Spinal cord (tissue), 10 donors: ENCODE data around the gene NPM3. TPM values are rescaled to one million over a fixed set of nuclear protein-coding genes. Genes with fewer than 3 reads are reported as not detected.

Source experiments
- DNase-seq, 6 donors: peaks; one replicate each; pipeline versions ENCODE4 v3.0.0 to v3.0.0-alpha.2; 2013 to 2015; ENCODE audit warnings: low spot score in 6 of 6, low read depth in 4 of 6
- H3K27ac ChIP-seq: one replicate; pipeline ENCODE4 v1.5.1; 2013; ENCODE audit warnings: low read depth, low read length, control low read depth
- H3K27me3 ChIP-seq: one replicate; pipeline ENCODE4 v1.6.1; 2013; ENCODE audit warnings: low read length; ENCODE audit not compliant: control insufficient read depth, insufficient read depth
- H3K36me3 ChIP-seq: one replicate; pipeline ENCODE4 v1.6.1; 2013; ENCODE audit warnings: low read length; ENCODE audit not compliant: control insufficient read depth, insufficient read depth
- H3K4me1 ChIP-seq: one replicate; pipeline ENCODE4 v1.6.1; 2013; ENCODE audit warnings: low read length; ENCODE audit not compliant: control insufficient read depth, insufficient read depth
- H3K4me3 ChIP-seq: one replicate; pipeline ENCODE4 v1.5.1; 2013; ENCODE audit warnings: low read depth, low read length, control low read depth
- H3K9me3 ChIP-seq: one replicate; pipeline ENCODE4 v1.6.1; 2013; ENCODE audit warnings: low read length; ENCODE audit not compliant: control insufficient read depth, insufficient read depth
- WGBS: methylation state at CpG from one replicate; pipeline ENCODE4 v1.1.5; 2013; ENCODE audit warnings: missing lambda C conversion rate; ENCODE audit not compliant: insufficient coverage; 5-methylcytosine and 5-hydroxymethylcytosine counted together
- long read RNA-seq, 4 donors: transcript quantifications; one replicate each; lab custom pipeline, GENCODE V29; 2026
- polyA plus RNA-seq, 2 donors: library from polyadenylated mRNA; unstranded; fragments of 120-200 nt; gene quantifications; one replicate each; pipeline ENCODE4 v1.2.1, GENCODE V29; 2013; ENCODE audit not compliant: insufficient read length in 2 of 2
- total RNA-seq, 2 donors: library from RNA; depleted of rRNA in 1 of 2; stranded (reverse); fragments of 120-200 nt in 1 of 2; fragments of >200 nt in 1 of 2; gene quantifications; one replicate each; pipeline versions ENCODE4 v1.2.3 to v1.2.4, GENCODE V29; 2013 to 2014
- donor health status: healthy.

The NPM3 gene
- total RNA-seq (10 to 100 TPM; 20.0 to 37.5 TPM), polyA plus RNA-seq (10 to 100 TPM; 40.5 to 40.6 TPM)
- long read RNA-seq, donor 1, transcript NPM3-201 (6 exons, 877 nt): major isoform, 18 of 20 reads
- long read RNA-seq, donor 1, partial matches to known transcripts: 0 of 20 reads
- long read RNA-seq, donor 1, other reads (novel, unspliced or antisense): 0 of 20 reads
- long read RNA-seq, donor 2, transcript NPM3-201 (6 exons, 877 nt): major isoform, 5 of 7 reads
- long read RNA-seq, donor 2, partial matches to known transcripts: 0 of 7 reads
- long read RNA-seq, donor 2, other reads (novel, unspliced or antisense): 0 of 7 reads
- long read RNA-seq, donor 3, transcript NPM3-201 (6 exons, 877 nt): major isoform, 9 of 10 reads
- long read RNA-seq, donor 3, partial matches to known transcripts: 0 of 10 reads
- long read RNA-seq, donor 3, other reads (novel, unspliced or antisense): 0 of 10 reads
- long read RNA-seq, donor 4, transcript NPM3-201 (6 exons, 877 nt): major isoform, 32 of 42 reads
- long read RNA-seq, donor 4, partial matches to known transcripts: 7 of 42 reads
- long read RNA-seq, donor 4, other reads (novel, unspliced or antisense): 0 of 42 reads

GRCh38 chr10:101782811-101783735 is at the start of gene NPM3:
NPM3 (minus strand) TSS chr10:101783446; CDS start chr10:101783390, 56 bp downstream.
- no peaks in the 10 kb centered on the region for H3K9me3 ChIP-seq
- H3K4me3 ChIP-seq: peak within 1 kb of the TSS; percentile 87
- peaks cover 51% of the 10 kb centered on the region for H3K4me1 ChIP-seq
- H3K27me3 ChIP-seq: peaks cover 26% of the 10 kb centered on the region
- under 1% methylated on average over 45 of the region's 57 CpGs for WGBS
- peaks cover 37% of the 10 kb centered on the region for H3K36me3 ChIP-seq
- H3K27ac ChIP-seq: no peak within 1 kb of the TSS
- DNase-seq: peak; percentile 64 to 96 (median 78)

GRCh38 chr10:101832325-101832771 is 49.1 kb upstream of the NPM3 start:
- H3K27me3 ChIP-seq: no peaks in the 10 kb centered on the region
- H3K27ac ChIP-seq: no peak overlapping the region
- 66% methylated on average over 3 of the region's 4 CpGs for WGBS
- H3K36me3 ChIP-seq: peaks cover 30% of the 10 kb centered on the region
- no peak overlapping the region for H3K4me3 ChIP-seq
- H3K4me1 ChIP-seq: peaks cover 49% of the 10 kb centered on the region
- peak in 1 of 6 donors; percentile 44 for DNase-seq
- H3K9me3 ChIP-seq: no peaks in the 10 kb centered on the region

DNA sequence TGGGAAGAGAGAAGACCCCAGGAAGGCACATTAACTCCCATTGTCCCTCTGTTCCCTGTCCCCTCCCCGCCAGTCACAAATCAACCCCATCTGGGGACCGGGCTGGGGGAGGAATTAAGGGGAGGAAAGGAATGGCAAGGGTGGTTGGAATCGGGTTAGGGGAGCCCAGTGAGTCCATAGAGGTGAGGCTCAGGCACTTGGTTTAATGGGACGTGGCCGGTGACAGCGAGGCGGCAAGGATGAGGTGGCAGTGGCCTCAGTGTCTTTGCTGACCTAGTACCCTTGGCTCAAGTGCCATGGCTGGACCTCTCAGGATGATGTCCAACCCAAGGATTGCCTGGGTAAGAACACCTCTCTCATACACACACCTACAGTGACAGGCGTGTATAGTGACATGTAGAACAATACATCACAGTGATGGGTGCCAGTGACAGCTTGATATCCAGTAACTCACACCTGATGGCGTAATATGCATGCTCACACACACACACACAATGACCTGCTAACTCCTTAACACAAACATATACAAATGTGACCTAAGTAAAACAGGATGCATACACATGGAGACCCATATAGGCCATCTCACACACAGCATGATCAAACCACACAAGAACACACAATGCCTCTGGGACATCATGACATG is 48.0 kb upstream of the NPM3 start:
- H3K36me3 ChIP-seq: peaks cover 39% of the 10 kb centered on the region
- no peak for DNase-seq
- H3K27me3 ChIP-seq: no peaks in the 10 kb centered on the region
- H3K4me3 ChIP-seq: peak overlapping the region; percentile 56
- peak overlapping the region; percentile 94 for H3K27ac ChIP-seq
- H3K9me3 ChIP-seq: no peaks in the 10 kb centered on the region
- H3K4me1 ChIP-seq: peaks cover 49% of the 10 kb centered on the region
- 50% methylated on average over 6 of the region's 9 CpGs for WGBS

- DNase-seq: peak in 3 of 6 donors; percentile 82 to 97 (median 96)
- WGBS: 1% methylated on average over 48 of the region's 56 CpGs
- Histone ChIP-seq H3K36me3 (peaks cover 44% of the 10 kb centered on the region), H3K9me3 (no peaks in the 10 kb centered on the region), H3K27ac (peak overlapping the region; percentile 94), H3K4me1 (peaks cover 43% of the 10 kb centered on the region), H3K4me3 (peak overlapping the region; percentile 56), H3K27me3 (no peaks in the 10 kb centered on the region)
Measured at GRCh38 chr10:101830322-101831168, 47.3 kb upstream of the NPM3 start.

DNA sequence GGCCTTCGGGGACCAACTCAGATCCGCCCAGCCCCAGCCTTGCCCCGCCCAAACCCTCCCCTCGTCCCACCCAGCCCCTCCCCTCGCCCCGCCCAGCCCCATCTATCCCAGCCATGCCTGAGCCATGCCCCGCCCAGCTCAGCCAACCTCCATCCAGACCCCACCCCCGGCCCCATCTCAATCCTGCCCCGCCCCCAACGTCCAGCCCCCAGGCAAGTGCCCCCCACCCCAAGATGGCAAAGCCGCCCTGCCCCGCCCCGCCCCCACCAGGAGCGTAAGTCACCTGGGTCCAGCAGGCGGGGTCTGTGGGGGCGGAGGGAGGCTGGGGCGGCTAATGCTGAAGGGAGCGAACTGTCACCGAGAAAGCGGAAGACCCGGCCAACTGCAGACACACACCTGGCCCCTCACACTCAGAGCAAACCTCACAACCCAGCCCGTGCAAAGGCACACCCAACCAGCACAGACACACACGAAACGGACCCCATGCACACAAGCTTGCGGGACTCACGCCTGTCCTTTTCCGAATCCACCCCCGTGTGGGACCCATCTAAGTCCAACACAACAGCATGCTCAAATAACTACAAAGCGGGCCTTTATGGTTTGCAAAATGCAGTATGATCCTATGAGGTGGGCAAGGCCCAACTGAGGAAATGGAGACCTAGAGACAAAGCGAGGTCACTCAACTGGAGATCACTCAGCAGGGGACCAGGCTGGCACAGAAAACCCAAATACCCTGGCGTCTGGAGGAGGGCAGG is 46.5 kb upstream of the NPM3 start:
- Histone ChIP-seq H3K4me3 (peak overlapping the region; percentile 56), H3K36me3 (peaks cover 41% of the 10 kb centered on the region), H3K9me3 (no peaks in the 10 kb centered on the region), H3K4me1 (peaks cover 38% of the 10 kb centered on the region), H3K27me3 (no peaks in the 10 kb centered on the region), H3K27ac (peak overlapping the region; percentile 94)
- peak in 2 of 6 donors; percentile 82 to 87 for DNase-seq
- 17% methylated on average over 12 of the region's 31 CpGs for WGBS

DNA sequence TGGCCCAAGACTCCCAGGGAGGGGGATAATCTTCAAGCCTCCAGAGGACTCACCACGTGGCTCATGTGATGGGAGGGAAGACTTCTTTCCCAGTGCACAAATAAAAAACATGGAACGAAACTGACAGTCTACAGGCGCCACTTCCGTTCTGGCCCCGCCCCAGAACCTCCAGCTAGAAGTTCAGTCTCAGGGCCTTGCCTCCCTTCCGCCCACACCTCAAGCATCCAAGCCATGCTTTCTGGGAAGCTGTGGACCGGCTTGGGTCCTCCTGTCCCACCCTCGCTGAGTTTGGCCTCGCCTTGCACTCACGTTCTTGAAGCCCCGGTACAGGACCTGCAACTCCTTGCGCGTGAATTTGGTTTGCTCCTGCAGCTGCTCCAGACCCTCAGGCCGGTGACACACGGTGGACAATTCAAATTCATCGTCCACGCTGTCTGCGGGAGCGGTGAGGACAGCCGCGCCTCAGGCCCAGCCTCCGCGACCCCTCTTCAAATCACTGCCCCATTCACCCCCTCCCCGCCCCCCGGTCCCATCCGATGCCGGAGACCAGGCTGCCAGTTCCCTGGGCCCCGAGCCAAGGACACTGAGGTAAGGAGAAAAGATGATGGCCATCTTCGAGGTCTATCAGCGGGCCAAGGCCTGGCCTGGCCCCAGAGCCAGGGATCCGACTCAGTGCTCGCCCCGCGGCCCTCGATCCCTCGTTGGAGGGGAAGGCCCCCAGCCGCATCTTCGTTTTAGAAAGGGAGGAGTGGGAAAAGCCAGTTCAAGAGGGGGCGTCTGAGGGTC is 45.7 kb upstream of the NPM3 start:
- Histone ChIP-seq H3K4me1 (peaks cover 32% of the 10 kb centered on the region), H3K4me3 (no peak overlapping the region), H3K27ac (no peak overlapping the region), H3K27me3 (no peaks in the 10 kb centered on the region), H3K36me3 (peaks cover 35% of the 10 kb centered on the region), H3K9me3 (no peaks in the 10 kb centered on the region)
- no peak for DNase-seq
- 50% methylated on average over 22 of the region's 39 CpGs for WGBS

- Histone ChIP-seq H3K9me3 (no peaks in the 10 kb centered on the region), H3K4me3 (no peak overlapping the region), H3K27ac (no peak overlapping the region), H3K4me1 (peaks cover 31% of the 10 kb centered on the region), H3K27me3 (no peaks in the 10 kb centered on the region), H3K36me3 (peaks cover 35% of the 10 kb centered on the region)
- no peak for DNase-seq
- 98% methylated on average over 7 of the region's 10 CpGs for WGBS
Measured at GRCh38 chr10:101827919-101828600, 44.8 kb upstream of the NPM3 start.
